Astrocyte of the hippocampus (primary cell): Measurements from ENCODE around the gene DCDC2C.

Source experiments
- DNase-seq: peaks from one replicate; pipeline ENCODE4 v3.0.0; 2011; ENCODE audit warnings: low read depth, low spot score

Gene DCDC2C

DNA sequence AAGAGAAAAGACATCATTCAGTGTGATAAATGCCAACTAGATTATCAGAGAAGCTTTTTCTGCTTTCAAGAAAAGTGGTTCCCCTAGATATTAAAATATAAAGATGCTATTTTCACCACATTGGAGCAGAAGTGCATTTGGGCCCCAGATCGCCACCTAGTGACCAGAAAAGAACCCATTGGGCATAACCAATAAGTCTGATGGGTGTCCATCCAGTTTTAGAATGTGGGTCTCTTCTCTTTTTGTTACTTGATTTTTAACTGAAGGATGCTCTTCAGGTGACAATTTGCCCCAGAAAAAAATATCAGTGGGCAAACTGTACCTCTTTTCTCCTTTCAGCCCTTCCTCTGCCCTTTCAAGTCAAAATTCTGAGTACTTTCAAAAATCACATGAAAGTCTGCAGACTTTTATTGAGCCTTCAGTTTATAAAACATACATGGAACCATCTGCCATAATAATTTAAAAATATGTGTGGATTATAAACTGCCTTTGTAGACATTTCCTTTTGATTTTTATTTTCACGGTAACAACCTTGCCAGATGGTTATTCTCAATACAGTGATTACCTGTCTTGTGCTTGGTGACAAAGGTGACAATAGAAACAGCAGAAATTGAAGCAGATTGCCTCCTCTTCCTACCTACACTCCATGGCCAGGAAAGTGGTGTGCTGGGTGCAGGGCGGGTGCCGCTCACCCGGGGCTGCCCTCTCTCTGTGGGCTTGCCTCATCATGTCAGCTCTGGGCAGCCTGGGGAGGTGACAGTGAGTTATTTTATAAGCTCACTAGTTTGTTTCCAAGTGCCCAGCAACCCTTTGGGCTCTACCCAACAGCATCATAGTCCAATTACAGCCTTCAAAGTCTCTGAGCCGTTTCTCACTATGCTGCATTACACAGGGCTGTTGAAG is 124.5 kb downstream of the DCDC2C start:
- DNase-seq: peak; percentile 40

DNA sequence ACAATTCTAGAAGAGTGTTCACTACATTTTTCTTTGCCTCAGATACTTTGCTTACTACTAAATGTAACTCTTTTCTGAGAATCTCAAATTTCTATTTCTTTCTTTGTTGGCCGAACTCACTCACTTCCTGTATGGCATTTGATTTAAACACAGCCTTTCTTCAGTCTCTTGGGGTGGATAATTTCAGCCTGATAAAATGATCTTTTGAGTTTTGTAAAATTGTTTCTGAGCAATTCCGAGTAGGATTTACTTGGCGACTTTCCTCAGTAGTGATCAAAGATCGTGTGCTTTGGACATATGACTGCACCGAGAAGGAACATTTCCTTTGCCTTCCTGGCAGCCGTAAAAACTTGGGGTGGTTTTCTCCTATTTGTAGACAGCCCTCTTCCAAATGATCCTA is 127.4 kb downstream of the DCDC2C start:
- no peak for DNase-seq

DNA sequence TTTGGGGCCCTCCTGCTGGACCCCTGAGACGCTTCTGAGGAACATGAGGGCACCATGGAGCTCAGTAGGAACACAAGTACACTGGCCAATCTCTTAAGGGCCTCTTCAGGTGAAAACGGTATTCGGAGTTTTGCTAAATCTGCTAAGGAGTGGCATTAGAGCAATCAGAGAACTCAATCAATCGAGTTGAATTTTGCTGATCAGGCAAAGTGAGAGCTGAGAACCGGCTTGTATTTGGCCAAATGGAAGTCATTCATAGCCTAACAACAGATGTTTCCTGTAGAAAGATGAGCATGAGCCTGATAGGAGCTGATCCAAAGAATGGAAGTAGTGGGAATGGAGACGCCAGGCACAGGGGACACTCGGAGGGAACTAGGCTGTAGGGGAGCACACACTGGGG is 133.7 kb downstream of the DCDC2C start:
- no peak for DNase-seq

DNA sequence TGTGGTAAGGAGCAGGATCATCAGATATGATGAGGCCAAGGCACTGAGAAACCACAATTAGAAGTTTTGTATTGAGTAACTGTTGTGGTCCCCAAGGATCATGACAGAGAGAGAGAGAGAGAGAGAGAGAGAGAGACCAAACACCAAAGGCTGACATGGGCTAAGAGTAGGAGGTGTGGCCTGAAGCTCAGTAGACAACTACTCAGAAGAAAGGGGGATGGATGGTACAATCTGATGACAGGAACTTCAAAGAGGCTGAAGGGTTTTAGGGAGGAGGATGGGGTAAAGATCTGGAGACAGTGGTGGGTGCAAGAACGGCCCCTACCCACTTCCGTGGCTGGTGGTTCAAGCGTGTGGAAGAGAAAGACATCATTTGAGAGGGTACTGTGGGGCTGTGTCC is 135.0 kb downstream of the DCDC2C start:
- no peak for DNase-seq

DNA sequence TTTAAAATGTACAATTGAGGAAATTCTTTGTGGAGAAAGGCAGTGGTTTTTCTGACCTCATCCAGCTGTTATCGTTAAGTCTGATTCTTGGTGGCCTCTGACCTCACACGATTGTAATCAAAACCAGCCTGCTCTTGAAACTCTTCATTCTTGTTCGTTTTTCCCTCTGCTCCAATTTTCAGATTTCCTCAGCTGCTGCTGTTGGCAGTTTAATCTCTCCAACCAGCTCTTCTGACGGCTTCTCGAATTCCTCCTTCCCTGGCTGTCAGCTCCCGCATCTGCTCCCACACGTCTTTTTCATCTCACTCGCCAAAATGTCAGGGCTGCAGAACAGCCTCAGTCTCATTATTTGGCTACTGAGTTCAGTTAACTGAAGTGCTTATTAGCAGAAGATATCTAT is 136.1 kb downstream of the DCDC2C start:
- no peak for DNase-seq

DNA sequence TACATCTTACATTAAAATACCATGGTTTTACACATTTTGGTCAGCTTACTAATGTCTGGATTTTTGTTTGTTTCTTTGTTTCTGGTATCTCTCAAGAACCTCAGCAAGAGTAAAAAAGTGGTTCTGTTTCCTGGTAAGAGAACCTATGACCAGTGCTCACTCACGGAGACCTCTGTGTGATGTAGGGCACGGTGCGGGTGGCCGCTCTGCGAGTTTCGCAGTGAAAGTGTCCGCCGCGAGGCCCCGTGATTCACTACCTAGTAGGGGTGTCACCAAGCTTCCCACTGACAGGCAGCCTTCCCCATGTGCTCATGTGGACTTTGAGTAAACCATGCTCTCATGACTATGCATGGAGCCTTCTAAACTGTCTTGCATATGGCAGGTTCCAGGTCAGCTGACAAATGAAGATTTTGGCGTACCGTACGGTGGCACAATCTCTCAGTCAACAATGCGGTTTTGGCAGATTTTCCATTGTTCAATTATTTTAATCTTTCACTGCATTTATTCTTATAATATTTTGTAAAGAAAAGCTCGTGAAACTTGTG is 137.3 kb downstream of the DCDC2C start:
- no peak for DNase-seq

DNA sequence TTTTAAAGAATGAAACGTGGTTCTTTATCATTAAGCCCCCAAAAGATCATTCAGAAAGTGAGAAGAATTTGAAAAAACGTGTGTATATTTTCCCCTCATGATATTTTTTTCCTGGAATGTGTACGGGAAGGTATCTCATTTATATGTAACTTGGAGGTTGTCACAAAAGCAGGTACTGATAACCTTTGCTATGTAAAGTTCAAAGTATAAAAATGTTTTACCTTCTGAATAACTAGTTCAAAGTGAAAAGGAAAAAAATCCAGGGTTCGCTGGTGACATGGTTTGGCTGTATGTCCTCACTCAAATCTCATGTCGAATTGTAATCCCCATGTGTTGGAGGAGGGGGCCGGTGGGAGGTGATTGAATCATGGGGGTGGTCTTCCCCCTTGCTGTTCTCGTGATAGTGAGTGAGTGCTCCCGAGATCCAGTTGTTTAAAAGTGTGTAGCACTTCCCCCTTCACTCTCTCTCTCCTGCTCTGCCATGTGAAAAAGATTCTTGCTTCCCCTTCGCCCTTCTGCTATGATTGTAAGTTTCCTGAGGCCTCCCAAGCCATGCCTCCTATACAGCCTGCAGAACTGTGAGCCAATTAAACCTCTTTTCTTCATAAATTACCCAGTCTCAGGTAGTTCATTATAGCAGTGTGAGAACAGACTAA is 144.2 kb downstream of the DCDC2C start:
- DNase-seq: no peak

DNA sequence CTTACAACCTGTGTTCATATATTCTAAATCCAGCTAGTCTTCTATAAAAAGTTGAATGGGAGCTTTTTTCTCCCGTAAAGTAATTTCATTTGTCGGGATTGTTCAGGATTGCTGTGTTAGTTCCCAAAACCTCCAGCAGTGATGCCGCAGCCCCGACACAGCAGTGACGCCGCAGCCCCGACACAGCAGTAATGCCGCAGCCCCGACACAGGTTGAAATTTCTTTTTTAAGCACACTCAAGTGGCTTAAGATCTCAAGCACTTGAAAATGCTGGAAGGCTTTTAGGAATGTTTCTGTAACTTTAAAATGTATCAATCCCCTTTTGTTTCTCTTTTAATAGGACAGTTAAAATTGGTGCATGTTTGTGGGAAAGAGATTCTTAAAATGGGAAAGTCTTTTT is 145.4 kb downstream of the DCDC2C start:
- DNase-seq: no peak

DNA sequence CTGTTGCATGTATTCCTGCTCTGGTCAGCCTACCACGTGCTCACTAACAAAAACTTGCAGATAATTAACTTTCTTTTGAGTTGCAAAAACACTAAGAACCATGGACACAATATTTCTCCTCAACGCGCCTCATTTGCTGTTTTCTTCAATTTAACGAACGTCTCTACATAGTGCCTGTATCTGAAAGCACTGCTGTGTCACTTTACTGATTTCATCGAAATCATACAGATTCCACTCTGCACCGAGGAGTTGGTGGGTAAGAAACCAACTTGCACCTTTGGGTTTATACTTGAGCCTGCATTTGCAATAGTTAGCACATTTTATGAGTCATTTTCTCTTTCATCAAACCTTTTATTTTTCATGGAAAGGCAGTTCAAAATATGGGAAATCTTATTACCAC is 145.8 kb downstream of the DCDC2C start:
- no peak for DNase-seq

DNA sequence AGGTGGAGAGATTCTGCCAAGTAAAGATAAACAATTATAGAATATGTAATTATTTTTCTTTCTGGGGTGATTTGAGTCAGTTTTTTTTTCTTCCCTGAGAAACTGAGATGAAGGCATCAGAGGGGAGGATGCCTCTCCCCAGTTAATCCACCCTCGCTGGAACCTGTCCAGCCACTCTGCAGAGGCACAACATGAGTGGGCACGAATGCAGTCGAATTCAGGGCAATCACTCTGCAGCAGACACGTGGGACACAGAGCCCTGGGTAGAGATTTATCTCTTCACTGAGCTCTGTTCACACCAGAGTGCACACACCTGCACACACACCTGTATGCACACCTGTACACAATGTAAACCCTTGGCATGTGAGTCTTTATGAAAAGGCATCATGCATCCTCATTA is 154.2 kb downstream of the DCDC2C start:
- no peak for DNase-seq

DNA sequence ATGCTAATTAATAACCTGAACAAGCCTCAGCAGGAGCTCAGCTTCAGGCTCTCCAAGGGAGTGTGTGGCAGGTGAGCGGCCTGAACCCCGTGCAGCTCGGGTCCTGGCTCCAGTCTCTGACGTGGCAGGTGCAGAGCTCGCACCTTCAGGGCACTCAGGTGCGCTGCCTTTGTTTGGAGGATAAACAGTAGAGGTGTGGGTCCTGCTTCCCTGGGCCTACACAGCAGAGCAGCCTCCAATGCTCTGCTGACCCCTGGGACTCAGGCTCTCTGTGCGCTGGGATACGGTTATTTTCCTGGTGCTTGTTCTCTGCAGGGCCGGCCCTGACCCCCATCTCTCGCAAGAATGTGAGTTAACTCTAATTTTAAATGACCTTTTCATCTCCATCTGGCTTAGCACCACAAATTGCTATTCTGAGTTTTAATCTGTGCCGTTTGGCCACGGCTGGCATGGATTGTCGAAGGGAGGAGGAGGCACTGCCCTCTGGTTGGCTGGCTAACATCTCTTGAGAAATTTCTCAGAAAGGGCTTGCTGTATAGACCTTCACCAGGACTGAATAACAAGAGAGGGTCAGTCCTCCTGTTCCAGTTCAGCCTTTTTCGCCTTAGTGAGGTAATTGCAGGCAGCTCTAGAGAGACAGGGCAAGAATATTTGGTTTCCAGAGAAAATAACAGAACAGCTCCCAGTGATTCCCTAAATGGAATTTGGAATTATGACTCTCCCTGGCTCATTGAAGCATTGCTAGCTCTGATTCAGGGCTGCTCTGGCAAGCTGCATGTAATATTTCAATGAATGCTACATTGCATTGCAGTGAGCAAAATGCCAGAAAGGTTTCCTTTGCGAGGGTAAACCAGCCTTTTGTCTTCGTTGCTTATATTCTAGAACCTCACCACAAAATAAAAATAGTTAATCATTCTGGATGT is 161.8 kb downstream of the DCDC2C start:
- no peak for DNase-seq

DNA sequence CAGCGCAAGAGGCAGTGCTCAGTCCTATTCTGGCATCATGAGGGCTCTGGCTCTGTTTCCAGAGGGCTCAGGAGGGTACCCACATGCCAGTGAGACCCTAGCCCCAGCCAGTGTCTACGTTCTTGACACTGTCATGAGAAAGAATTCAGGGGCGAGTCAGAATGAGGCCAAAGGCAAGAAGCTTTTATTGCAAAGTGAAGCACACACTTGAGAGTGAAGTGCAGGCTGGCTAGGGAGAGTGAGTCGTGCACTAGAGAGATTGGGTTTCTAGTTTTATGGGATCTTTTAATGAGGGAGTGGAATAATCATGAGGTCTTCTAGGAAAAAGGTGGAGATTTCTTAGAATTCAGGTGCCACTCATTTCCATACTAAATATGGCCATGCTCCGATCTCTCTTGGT is 164.1 kb downstream of the DCDC2C start:
- DNase-seq: no peak

DNA sequence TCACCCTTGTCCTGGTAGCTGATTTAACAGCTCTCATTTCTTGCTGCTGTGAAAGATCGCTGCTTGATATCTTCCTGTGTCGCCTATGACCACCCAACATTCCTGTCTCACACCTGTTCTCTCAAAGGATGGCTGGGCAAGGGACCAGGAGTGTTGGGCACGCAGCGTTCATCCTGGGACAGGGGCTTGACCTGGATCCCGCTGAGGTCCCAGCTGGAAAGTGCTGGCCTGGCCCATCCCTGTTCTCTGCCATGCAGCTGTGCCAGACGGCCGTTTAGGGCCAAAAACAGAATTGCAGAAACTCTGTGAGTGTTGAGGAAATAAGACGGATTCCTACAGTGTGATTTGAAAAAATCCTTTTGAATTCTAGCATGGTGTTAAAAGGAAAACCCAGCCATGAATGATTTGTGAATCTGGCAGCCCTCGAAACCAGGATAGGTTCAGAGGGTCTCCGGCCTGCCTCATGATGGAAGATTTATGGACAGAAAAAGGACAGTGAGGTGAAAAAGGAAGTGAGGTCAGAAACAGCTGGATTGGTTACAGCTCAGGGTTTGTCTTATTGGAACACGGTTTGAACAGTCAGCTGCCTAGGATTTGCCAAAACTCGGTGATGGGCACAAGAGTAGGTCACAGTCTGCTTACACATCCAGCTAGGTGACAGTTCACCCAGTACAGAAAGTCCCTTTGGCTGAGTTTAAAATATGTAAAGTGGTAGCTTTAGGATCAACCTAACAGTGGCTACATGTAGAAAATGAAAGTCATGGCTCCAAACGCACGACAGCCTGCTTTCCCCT is 164.8 kb downstream of the DCDC2C start:
- no peak for DNase-seq

DNA sequence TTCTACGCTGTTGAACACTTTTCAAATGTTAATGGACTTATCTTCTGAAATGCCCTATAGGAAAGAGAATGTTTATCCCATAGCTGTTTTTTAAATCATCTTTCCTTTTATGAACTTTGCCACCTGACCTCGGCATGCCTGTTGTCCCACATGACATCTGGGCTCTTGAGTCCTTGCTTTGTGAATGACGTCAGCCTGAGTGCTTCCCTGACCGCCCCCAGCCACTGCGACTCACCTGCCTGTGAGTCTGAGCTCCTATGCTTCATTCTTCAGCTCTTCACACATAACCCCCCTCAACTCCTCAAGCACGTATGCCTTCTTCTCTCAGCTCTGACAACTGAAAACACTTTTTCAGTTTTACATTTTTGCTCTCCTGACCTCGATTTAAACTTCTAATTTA is 166.8 kb downstream of the DCDC2C start:
- no peak for DNase-seq

DNA sequence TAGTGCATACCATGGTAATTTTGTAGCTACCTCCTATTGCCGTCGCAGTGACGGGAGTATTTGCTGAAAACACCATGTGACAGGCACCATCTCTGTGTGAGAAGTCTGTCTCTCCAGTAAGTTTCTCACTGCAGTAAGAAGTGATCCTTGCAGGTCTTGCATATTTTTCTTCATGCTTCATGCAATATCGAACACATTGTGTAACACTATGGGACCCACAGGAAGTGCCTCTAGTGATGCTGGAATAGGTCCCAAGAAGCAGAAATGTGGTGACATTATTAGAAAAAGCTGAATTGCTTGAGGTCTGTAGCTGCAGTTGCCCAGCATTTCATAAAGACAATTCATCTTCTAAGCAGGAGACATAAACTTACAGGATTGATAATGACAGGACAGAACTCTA is 167.6 kb downstream of the DCDC2C start:
- no peak for DNase-seq

DNA sequence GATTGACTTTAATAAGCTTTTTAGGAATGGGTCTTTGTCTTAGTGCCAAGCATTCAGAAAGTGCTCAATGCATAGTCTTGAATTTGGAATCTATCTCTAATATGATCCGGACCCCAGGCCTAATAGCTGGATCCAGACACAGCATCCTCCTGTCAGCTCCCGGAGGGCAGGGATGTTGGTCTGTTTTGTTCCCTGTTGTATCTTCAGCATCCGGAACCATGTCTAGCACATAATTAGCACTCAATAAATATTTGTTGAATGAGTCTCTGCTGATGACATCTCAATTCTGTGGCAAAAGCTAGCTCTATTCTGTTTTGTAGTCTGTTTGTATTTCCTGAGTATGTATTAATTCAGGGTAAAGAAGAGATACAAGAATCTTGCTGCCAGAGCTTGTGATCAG is 169.1 kb downstream of the DCDC2C start:
- DNase-seq: no peak

DNA sequence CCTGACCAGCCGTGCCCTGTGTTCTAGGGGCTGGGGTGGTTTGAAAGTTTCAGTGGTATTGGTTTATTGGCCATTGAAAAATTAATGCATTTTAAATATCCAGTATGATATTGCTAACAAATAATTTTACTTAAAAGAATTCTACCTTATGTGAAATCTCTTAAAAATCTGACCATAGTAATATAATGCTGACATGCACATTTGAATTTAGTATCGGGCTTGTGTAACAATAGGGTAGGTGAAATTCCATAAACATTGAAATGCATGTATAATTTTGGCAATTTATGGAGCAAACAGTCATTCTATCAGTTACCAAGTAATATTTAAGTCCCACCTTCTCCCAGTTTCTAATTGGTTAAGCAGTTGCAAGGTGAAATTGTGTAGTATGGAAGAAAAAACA is 170.5 kb downstream of the DCDC2C start:
- no peak for DNase-seq

DNA sequence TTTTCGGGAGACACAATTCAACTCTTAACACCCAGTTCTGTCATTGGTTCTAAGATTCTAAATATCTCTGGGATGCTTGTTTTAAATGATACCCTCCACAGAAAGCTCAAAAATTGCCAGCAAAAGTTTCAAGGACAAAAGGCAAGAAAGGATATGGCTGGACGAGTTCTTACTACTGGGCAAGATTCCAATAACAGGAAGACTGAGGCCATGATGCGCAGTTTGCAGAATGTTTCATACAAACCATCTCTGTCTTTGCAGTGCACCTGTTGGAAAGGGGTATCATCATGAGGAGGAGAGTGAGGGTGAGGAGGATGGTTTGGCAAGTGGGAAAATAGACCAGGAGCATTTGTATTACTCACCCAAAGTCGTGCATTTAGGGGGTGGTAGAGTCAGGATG is 172.8 kb downstream of the DCDC2C start:
- no peak for DNase-seq

DNA sequence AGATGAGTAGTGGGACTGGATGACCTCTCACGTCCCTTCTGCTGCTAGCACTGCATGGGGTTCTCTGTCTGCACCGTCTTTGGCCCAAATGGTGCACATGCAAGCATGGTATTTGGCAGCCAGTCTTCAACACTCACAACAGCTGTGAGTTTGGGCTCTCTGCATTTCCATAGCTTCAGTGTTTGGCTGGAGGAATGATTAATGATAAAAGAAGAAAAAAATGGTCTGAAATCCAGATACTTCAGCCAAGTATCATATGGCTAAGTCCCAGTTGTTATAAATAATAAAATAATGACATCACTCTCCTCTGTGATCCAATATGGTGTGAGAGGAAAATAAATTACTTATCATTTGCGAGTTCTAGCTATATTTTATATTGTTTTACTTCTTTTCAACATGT is 173.3 kb downstream of the DCDC2C start:
- no peak for DNase-seq

DNA sequence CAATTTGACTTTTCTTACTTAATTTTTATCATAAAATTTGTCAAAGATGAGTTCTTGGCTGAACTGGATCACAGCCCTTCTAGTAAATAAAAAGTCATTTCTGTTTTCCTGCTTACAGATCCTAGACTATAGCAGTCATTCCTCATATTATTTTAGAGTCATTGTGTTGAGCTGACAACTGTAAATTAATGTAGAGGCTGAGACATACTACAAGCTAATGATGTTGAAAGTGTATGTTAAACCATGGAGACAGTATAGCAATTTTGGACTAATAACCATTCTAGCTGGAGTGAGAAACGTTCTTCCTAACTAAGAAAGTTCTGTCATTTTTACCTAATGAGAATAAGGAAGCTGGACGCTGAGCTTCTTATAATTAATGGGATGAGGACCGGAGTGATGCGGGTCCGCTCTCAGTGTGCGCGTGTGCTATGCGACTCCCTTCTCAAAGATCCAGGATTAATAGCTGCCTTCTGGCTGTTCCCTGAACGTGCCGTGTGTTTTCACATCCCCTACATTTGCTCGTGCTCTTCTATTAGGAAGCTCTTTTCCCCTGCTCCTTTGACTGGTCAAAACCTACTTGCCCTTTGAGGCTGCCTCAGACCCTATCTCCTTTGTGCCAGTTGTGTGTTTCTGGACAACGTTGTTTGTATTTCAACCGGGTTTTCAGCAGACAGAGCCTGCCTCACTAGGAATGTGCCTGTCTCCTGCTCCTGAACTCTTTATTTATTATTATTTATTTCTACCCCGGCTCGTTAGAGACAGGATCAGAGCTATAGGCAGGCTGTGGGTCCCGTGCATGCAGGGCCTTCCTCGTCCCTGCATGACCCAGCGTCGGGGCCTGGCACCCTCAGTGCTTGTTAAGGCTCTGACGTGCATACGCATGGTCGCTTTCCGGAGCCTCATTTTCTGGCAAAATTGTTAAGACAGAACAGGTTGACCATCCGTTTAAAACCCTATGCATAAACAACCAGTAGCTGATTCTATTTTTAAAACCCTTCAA is 182.6 kb downstream of the DCDC2C start:
- no peak for DNase-seq
